ENCODE data around the gene IDI1.

DNA sequence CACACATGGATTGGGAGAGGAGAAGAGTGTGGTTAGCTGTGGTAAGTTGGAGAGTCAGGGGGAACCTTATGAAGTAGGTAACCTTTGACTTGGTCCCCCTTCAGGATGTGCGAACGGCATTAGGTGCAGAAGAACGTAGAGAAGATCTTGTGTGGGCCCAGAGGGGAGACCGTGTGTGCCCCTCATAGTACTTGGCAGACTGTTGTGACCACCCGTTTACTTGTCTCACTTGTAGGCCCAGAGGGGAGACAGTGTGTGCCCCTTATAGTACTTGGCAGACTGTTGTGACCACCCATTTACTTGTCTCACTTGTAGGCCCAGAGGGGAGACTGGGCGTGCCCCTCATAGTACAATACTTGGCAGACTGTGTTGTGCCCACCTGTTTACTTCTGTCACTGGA, 58.1 kb downstream of the IDI1 start:
- no peak for TF ChIP-seq KLF13 (CRISPR knock-in tag; IDR thresholded peaks at IDR 0.05)
- TF ChIP-seq SP2 (CRISPR knock-in tag; IDR thresholded peaks at IDR 0.05): no peak
